Measurements from ENCODE around the gene C4B.
"Not testable (repeated sequence)": the region's sequence is repeated elsewhere in the genome, so short reads cannot be mapped to it uniquely, and the experiment has no call there.

The C4B gene

GRCh38 chr6:32058511-32058963, 43.9 kb downstream of the C4B start:
- TF ChIP-seq POLR2AphosphoS5 (IDR thresholded peaks at IDR 0.05; ENCODE audit: low read depth, low read length) (no peak), PAX5 (IDR thresholded peaks at IDR 0.05; ENCODE audit: insufficient read depth, low read length, severe bottlenecking) (no peak), POLR2A (IDR thresholded peaks at IDR 0.05; ENCODE audit: low read depth, low read length) (no peak)
- DNase-seq (ENCODE audit: insufficient read length, low spot score) (no peak), FAIRE-seq (no peak)

- TF ChIP-seq POLR2A (IDR thresholded peaks at IDR 0.05; ENCODE audit: low read depth, low read length) (no peak), PAX5 (IDR thresholded peaks at IDR 0.05; ENCODE audit: insufficient read depth, low read length, severe bottlenecking) (no peak), POU2F2 (IDR thresholded peaks at IDR 0.05; ENCODE audit: low read depth, low read length) (no peak), SPI1 (IDR thresholded peaks at IDR 0.05; ENCODE audit: low read depth, low read length) (no peak), POLR2AphosphoS5 (IDR thresholded peaks at IDR 0.05; ENCODE audit: low read depth, low read length) (no peak), TAF1 (IDR thresholded peaks at IDR 0.05; ENCODE audit: low read depth, low read length) (no peak)
- DNase-seq (ENCODE audit: insufficient read length, low spot score) (no peak), FAIRE-seq (no peak)
Measured at GRCh38 chr6:32060966-32061655, 46.5 kb downstream of the C4B start.

DNA sequence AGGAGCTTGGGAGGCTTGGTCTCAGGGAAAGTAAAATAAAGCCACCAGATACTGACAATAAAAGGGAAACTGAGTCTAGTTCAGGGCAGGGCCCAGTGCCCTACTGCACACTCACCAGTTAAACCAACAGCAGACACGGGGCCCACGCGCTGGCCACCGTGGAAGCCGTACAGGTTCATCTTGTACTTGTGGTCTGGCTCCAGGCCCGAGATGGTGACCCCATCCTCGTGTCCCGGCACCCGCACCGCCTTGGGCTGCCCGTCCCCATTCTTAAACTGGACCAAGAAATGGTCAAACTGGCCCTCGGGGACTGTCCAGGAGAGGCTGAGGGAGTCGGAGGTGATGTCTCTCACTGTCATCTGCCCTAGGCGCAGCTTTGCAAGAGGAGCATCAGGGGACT, 50.1 kb downstream of the C4B start:
- no peak for TF ChIP-seq TAF1 (IDR thresholded peaks at IDR 0.05; ENCODE audit: low read depth, low read length)
- TF ChIP-seq POLR2A (IDR thresholded peaks at IDR 0.05; ENCODE audit: low read depth, low read length) = no peak
- no peak for TF ChIP-seq POLR2AphosphoS5 (IDR thresholded peaks at IDR 0.05; ENCODE audit: low read depth, low read length)
- no peak for TF ChIP-seq POU2F2 (IDR thresholded peaks at IDR 0.05; ENCODE audit: low read depth, low read length)
- TF ChIP-seq PAX5 (IDR thresholded peaks at IDR 0.05; ENCODE audit: insufficient read depth, low read length, severe bottlenecking) = no peak
- no peak for TF ChIP-seq SPI1 (IDR thresholded peaks at IDR 0.05; ENCODE audit: low read depth, low read length)
- no peak for DNase-seq (ENCODE audit: insufficient read length, low spot score)
- FAIRE-seq = no peak

DNA sequence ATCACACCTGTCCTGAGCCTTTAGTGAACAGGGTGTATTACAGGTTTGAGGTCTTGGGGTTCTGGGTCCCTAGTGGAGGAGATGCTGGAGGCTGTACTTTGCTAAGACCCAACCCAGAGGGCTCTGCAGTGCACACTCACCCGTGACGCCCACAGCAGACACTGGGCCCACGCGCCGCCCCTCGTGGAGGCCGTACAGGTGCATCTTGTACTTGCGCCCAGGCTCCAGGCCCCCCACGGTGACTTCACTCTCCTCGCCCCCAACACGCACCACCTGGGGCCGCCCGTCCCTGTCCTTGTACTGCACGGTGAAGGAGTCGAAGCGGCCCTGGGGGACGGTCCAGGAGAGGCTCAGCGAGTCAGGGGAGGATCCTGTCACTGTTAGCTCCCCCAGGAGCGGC, 52.9 kb downstream of the C4B start:
- not testable (repeated sequence) for FAIRE-seq; DNase-seq (ENCODE audit: insufficient read length, low spot score)

DNA sequence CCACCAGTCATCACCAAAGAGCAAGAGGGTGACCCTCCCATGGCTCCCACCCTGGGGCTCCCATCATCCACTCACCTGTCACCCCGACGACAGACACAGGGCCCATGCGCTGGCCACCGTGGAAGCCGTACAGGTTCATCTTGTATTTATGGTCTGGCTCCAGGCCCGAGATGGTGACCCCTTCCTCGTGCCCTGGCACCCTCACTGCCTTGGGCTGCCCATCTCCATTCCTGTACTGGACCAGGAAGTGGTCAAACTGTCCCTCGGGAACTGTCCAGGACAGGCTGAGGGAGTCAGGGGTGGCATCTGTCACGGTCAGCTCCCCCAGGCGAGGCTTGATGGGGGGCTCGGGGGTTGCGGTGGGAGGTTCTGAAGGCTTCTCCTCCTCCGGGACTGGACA, 53.7 kb downstream of the C4B start:
- DNase-seq (ENCODE audit: insufficient read length, low spot score); FAIRE-seq: not testable (repeated sequence)

DNA sequence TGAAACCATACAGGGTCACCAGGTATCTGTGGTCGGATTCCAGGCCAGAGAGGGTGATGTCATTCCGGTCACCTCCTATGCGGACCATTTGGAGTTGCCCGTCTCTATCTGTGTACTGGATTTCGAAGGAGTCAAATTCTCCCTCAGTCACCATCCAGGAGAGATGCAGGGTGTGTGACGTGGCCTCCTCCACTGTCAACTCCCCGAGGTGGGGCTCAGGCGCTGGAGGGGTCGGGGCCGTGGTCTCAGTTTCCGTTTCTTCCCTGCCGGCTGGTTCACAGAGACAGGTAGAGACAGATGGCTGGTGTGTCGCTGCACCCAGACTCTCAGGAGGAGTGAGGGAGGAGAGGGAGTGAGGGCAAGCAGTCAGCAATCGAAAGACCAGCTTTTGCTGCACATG, 54.3 kb downstream of the C4B start:
- DNase-seq (ENCODE audit: insufficient read length, low spot score) = no peak
- TF ChIP-seq PAX5 (IDR thresholded peaks at IDR 0.05; ENCODE audit: insufficient read depth, low read length, severe bottlenecking) (no peak), SPI1 (IDR thresholded peaks at IDR 0.05; ENCODE audit: low read depth, low read length) (no peak), POLR2A (IDR thresholded peaks at IDR 0.05; ENCODE audit: low read depth, low read length) (no peak), POLR2AphosphoS5 (IDR thresholded peaks at IDR 0.05; ENCODE audit: low read depth, low read length) (no peak), TAF1 (IDR thresholded peaks at IDR 0.05; ENCODE audit: low read depth, low read length) (no peak), POU2F2 (IDR thresholded peaks at IDR 0.05; ENCODE audit: low read depth, low read length) (no peak)
- no peak for FAIRE-seq

DNA sequence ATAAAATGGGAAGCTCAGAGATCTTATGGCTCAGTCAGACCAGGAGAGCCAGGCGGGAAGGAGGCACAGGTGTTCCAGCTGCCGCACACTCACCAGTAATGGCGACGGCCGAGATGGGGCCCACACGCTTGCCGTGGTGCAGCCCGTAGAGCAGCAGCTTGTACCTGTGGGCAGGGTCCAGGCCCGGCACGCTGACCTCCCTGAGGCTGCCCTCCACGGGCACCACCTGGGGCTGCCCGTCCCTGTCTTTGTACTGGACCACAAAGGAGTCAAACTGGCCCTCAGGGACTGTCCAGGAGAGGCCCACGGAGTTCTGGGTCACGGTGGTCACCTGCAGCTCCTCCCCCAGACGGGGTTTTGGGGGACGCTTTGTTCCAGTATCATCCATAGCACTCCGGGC, 54.9 kb downstream of the C4B start:
- no peak for DNase-seq (ENCODE audit: insufficient read length, low spot score)
- FAIRE-seq = no peak

GRCh38 chr6:32069878-32070515, 55.4 kb downstream of the C4B start:
- no peak for TF ChIP-seq POLR2AphosphoS5 (IDR thresholded peaks at IDR 0.05; ENCODE audit: low read depth, low read length)
- no peak for TF ChIP-seq POU2F2 (IDR thresholded peaks at IDR 0.05; ENCODE audit: low read depth, low read length)
- no peak for TF ChIP-seq TAF1 (IDR thresholded peaks at IDR 0.05; ENCODE audit: low read depth, low read length)
- no peak for TF ChIP-seq POLR2A (IDR thresholded peaks at IDR 0.05; ENCODE audit: low read depth, low read length)
- TF ChIP-seq PAX5 (IDR thresholded peaks at IDR 0.05; ENCODE audit: insufficient read depth, low read length, severe bottlenecking) = no peak
- TF ChIP-seq SPI1 (IDR thresholded peaks at IDR 0.05; ENCODE audit: low read depth, low read length) = no peak
- no peak for DNase-seq (ENCODE audit: insufficient read length, low spot score)
- FAIRE-seq = no peak

More for the DNA sequence above, 54.9 kb downstream of the C4B start:
- no peak for TF ChIP-seq SPI1 (IDR thresholded peaks at IDR 0.05; ENCODE audit: low read depth, low read length)
- no peak for TF ChIP-seq TAF1 (IDR thresholded peaks at IDR 0.05; ENCODE audit: low read depth, low read length)
- TF ChIP-seq POU2F2 (IDR thresholded peaks at IDR 0.05; ENCODE audit: low read depth, low read length) = no peak
- no peak for TF ChIP-seq POLR2A (IDR thresholded peaks at IDR 0.05; ENCODE audit: low read depth, low read length)
- no peak for TF ChIP-seq PAX5 (IDR thresholded peaks at IDR 0.05; ENCODE audit: insufficient read depth, low read length, severe bottlenecking)
- no peak for TF ChIP-seq POLR2AphosphoS5 (IDR thresholded peaks at IDR 0.05; ENCODE audit: low read depth, low read length)

DNA sequence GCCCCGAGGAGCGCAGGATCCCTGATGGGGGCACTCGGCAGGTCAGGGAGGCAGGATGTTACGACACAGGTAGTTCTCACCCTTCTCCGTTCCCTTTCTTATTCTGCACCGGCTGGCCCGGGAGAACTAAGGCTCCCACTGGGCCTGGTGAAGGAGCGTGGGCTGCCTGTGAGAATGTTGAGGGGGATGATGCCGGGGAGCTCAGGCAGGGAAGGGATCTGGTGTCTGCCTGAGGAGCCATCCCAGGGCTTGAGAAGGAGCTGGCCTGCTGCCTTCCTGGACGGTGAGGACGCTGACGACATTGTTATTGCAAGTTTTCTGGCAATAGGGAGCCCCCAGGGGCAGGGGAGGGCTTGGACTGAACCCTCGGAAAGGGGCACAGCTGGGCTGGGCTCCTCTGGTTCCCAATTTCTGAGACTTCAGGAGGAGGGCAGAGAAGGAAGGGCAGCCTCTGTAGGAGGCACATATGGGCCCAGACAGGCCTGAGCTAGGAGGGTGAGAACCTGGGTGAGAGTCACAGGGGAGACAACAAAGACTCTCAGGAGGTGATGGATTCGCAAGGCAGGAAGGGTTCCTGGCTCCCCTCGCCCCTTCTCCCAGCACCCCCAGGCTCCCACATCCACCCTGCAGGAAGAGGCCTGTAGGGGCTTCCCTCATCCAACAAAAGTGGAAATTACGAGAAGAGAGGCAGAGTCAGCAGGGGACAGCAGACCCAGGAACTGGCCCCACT, 56.4 kb downstream of the C4B start:
- TF ChIP-seq SPI1 (IDR thresholded peaks at IDR 0.05; ENCODE audit: low read depth, low read length) (no peak), POU2F2 (IDR thresholded peaks at IDR 0.05; ENCODE audit: low read depth, low read length) (no peak), TAF1 (IDR thresholded peaks at IDR 0.05; ENCODE audit: low read depth, low read length) (no peak), POLR2A (IDR thresholded peaks at IDR 0.05; ENCODE audit: low read depth, low read length) (no peak), PAX5 (IDR thresholded peaks at IDR 0.05; ENCODE audit: insufficient read depth, low read length, severe bottlenecking) (no peak), POLR2AphosphoS5 (IDR thresholded peaks at IDR 0.05; ENCODE audit: low read depth, low read length) (no peak)
- DNase-seq (ENCODE audit: insufficient read length, low spot score) = no peak
- no peak for FAIRE-seq

- no peak for FAIRE-seq
- TF ChIP-seq POLR2AphosphoS5 (IDR thresholded peaks at IDR 0.05; ENCODE audit: low read depth, low read length) = no peak
- no peak for TF ChIP-seq SPI1 (IDR thresholded peaks at IDR 0.05; ENCODE audit: low read depth, low read length)
- no peak for TF ChIP-seq PAX5 (IDR thresholded peaks at IDR 0.05; ENCODE audit: insufficient read depth, low read length, severe bottlenecking)
- no peak for TF ChIP-seq POLR2A (IDR thresholded peaks at IDR 0.05; ENCODE audit: low read depth, low read length)
- no peak for TF ChIP-seq POU2F2 (IDR thresholded peaks at IDR 0.05; ENCODE audit: low read depth, low read length)
- TF ChIP-seq TAF1 (IDR thresholded peaks at IDR 0.05; ENCODE audit: low read depth, low read length) = no peak
- no peak for DNase-seq (ENCODE audit: insufficient read length, low spot score)
Measured at GRCh38 chr6:32073101-32073500, 58.5 kb downstream of the C4B start.
